Thoracic aorta (tissue), 2 donors: ENCODE data around the gene NFIA. TPM values are rescaled to one million over a fixed set of nuclear protein-coding genes. Genes with fewer than 3 reads are reported as not detected.

ENCODE experiments used
- ATAC-seq: fragments of 150-250 bp; one replicate; pipeline ENCODE4 v1.8.0; 2017; ENCODE audit warnings: low read depth; ENCODE audit not compliant: insufficient number of reproducible peaks, low FRiP score
- DNase-seq: peaks from one replicate; pipeline ENCODE4 v3.0.0-alpha.2; 2020; ENCODE audit warnings: low spot score
- H3K27ac ChIP-seq, 2 donors: fragments of 200-600 bp; sonication (generic); 1 replicate in 1 of 2; 2 replicates in 1 of 2; pipeline ENCODE4 v1.5.1; 2016; ENCODE audit warnings: mild to moderate bottlenecking in 2 of 2, moderate library complexity in 2 of 2
- H3K27me3 ChIP-seq: fragments of 200-600 bp; sonication (generic); replicated peaks from 2 replicates; pipeline ENCODE4 v1.6.0; 2016; ENCODE audit warnings: mild to moderate bottlenecking; ENCODE audit not compliant: insufficient read depth
- H3K36me3 ChIP-seq: fragments of 200-600 bp; sonication (generic); one replicate; pipeline ENCODE4 v1.5.1; 2016
- H3K4me1 ChIP-seq, 2 donors: fragments of 200-600 bp; sonication (generic); 1 replicate in 1 of 2; 2 replicates in 1 of 2; pipeline versions ENCODE4 v1.5.1 to v1.6.0; 2016; ENCODE audit warnings: low read depth in 2 of 2, mild to moderate bottlenecking in 1 of 2; ENCODE audit not compliant: control insufficient read depth in 1 of 2
- H3K4me3 ChIP-seq: fragments of 200-600 bp; sonication (generic); 2 replicates; pipeline ENCODE4 v1.5.1; 2016; ENCODE audit warnings: mild to moderate bottlenecking
- H3K9me3 ChIP-seq: fragments of 200-600 bp; sonication (generic); 2 replicates; pipeline ENCODE4 v1.5.1; 2016
- CTCF ChIP-seq: fragments of 200-600 bp; sonication (generic); IDR thresholded peaks from one replicate; pipeline ENCODE4 v1.5.1; 2019; ENCODE audit warnings: antibody characterized with exemption
- total RNA-seq, 2 donors: library from RNA; depleted of rRNA; stranded (reverse); fragments of >200 nt; gene quantifications; one replicate each; pipeline versions ENCODE4 v1.1.0 to v1.2.3, GENCODE V29; 2016

The NFIA gene
- total RNA-seq, 2 donors from 2014 or later: 99.8 to 118 TPM

GRCh38 chr1:61389194-61389925 lies 307.0 kb downstream of the NFIA start:
- peaks cover 14 to 39% of the 10 kb centered on the region in 2 donors for H3K4me1 ChIP-seq
- no peaks in the 10 kb centered on the region for H3K9me3 ChIP-seq
- peaks cover 9% of the 10 kb centered on the region for H3K36me3 ChIP-seq
- no peak overlapping the region for H3K4me3 ChIP-seq
- TF ChIP-seq CTCF: no peak
- peak overlapping the region; percentile 32 to 74 for H3K27ac ChIP-seq
- ATAC-seq: no peak
- H3K27me3 ChIP-seq: no peaks in the 10 kb centered on the region
- no peak for DNase-seq

GRCh38 chr1:61389926-61390845 lies 307.8 kb downstream of the NFIA start:
- H3K9me3 ChIP-seq: no peaks in the 10 kb centered on the region
- no peak overlapping the region for H3K4me3 ChIP-seq
- no peak for TF ChIP-seq CTCF
- no peaks in the 10 kb centered on the region for H3K27me3 ChIP-seq
- DNase-seq (no peak), ATAC-seq (no peak)
- peaks cover 14 to 39% of the 10 kb centered on the region in 2 donors for H3K4me1 ChIP-seq
- H3K27ac ChIP-seq: peak overlapping the region in 1 of 2 donors; percentile 9
- peaks cover 9% of the 10 kb centered on the region for H3K36me3 ChIP-seq

GRCh38 chr1:61391730-61392129 lies 309.4 kb downstream of the NFIA start:
- ATAC-seq (no peak), DNase-seq (no peak)
- H3K27ac ChIP-seq: peak overlapping the region in 1 of 2 donors; percentile 9
- H3K9me3 ChIP-seq: no peaks in the 10 kb centered on the region
- no peak for TF ChIP-seq CTCF
- peaks cover 14 to 30% of the 10 kb centered on the region in 2 donors for H3K4me1 ChIP-seq
- H3K4me3 ChIP-seq: no peak overlapping the region
- H3K27me3 ChIP-seq: no peaks in the 10 kb centered on the region
- H3K36me3 ChIP-seq: peaks cover 9% of the 10 kb centered on the region

GRCh38 chr1:61392409-61393242 lies 310.3 kb downstream of the NFIA start:
- Histone ChIP-seq H3K4me3 (no peak overlapping the region), H3K4me1 (peaks cover 13 to 25% of the 10 kb centered on the region in 2 donors), H3K36me3 (peaks cover 9% of the 10 kb centered on the region), H3K27me3 (no peaks in the 10 kb centered on the region), H3K9me3 (no peaks in the 10 kb centered on the region), H3K27ac (peak overlapping the region in 1 of 2 donors; percentile 9)
- ATAC-seq: no peak
- no peak for DNase-seq
- TF ChIP-seq CTCF: no peak
